Measurements from ENCODE around the gene ELK3. TPM values are rescaled to one million over a fixed set of nuclear protein-coding genes. Genes with fewer than 3 reads are reported as not detected.

Gene ELK3
- total and polyA plus RNA-seq, 9 of the 15 experiments (the other 6 are each of a cell fraction or from before 2014, with no cell fraction given): 1.5 to 5.5 (median 2.9) TPM

- no peak overlapping the region for H2AFZ ChIP-seq (ENCODE audit: low read depth, low read length)
- no peaks in the 10 kb centered on the region for H3K9me1 ChIP-seq (ENCODE audit: control insufficient read depth, insufficient read depth, low read length)
- 27% methylated on average over 7 of the region's 7 CpGs for WGBS (ENCODE audit: insufficient coverage, low coverage, missing lambda C conversion rate)
- POLR2A ChIA-PET: interaction anchor here (1.5 kb wide), 1 partner anchor 10 kb away, joined by 4 read pairs; no protein-coding TSS in a partner anchor
- intact Hi-C loops (cut with micrococcal nuclease): no loop called here
- no peak overlapping the region for H3K4me2 ChIP-seq (ENCODE audit: insufficient read depth, low read length)
- H3K27me3 ChIP-seq (ENCODE audit: control insufficient read depth in 2 of 2, insufficient read depth in 2 of 2, low read length in 2 of 2): no peaks in the 10 kb centered on the region; a peak in 1 of 5 replicates
- no peaks in the 10 kb centered on the region for H3K36me3 ChIP-seq (ENCODE audit: control insufficient read depth, insufficient read depth, low read length)
- BruUV-seq (replicated peaks): no TSS peak
- no peak overlapping the region for H3K4me3 ChIP-seq
- no peak overlapping the region for H3K9ac ChIP-seq (ENCODE audit: insufficient read depth in 1 of 2, low read depth in 2 of 2, low read length in 2 of 2)
- ATAC-seq: no peak
- H4K20me1 ChIP-seq (replicated peaks; ENCODE audit: control insufficient read depth, insufficient read depth, low read length): no peaks in the 10 kb centered on the region
- no peaks in the 10 kb centered on the region for H3K9me3 ChIP-seq (replicated peaks; ENCODE audit: control insufficient read depth, insufficient read depth, low read depth, low read length)
- no peaks in the 10 kb centered on the region; a peak in 1 of 5 replicates for H3K4me1 ChIP-seq (replicated peaks in 1 of 2; ENCODE audit: control insufficient read depth in 2 of 2, insufficient read depth in 2 of 2, low read length in 2 of 2)
- in situ Hi-C loops (cut with MboI): no loop called here
- no peak for DNase-seq (ENCODE audit: extremely low read depth in 1 of 4, low spot score in 3 of 4)
- CTCF ChIA-PET (ENCODE audit: low intra/inter-chr PET ratio): no interaction called here
- no peak for FAIRE-seq
- H3K27ac ChIP-seq (ENCODE audit: extremely low read depth, low read depth, low read length): no peak overlapping the region
- TF ChIP-seq ZC3H11A (IDR thresholded peaks at IDR 0.05; ENCODE audit: low read depth, low read length): no peak
- TF ChIP-seq RBM39 (optimal IDR thresholded peaks at IDR 0.05; ENCODE audit: low read depth, low read length): no peak
- TF ChIP-seq BDP1 (IDR thresholded peaks at IDR 0.05; ENCODE audit: insufficient read depth, insufficient read length): no peak
- no peak for TF ChIP-seq ILF3 (IDR thresholded peaks at IDR 0.05; ENCODE audit: borderline replicate concordance)
- no peak for TF ChIP-seq MXI1 (IDR thresholded peaks at IDR 0.05; ENCODE audit: low read depth, low read length)
- no peak for TF ChIP-seq ZNF3 (CRISPR knock-in tag; IDR thresholded peaks at IDR 0.05)
- TF ChIP-seq POLR2AphosphoS2 (IDR thresholded peaks at IDR 0.05; ENCODE audit: low read length): no peak
- TF ChIP-seq MYC (IDR thresholded peaks at IDR 0.05; ENCODE audit: low read depth, low read length): no peak
- no peak for TF ChIP-seq MYC (CRISPR knock-in tag; IDR thresholded peaks at IDR 0.05; ENCODE audit: borderline replicate concordance, low read depth)
- no peak for TF ChIP-seq CBX3 (IDR thresholded peaks at IDR 0.05; ENCODE audit: borderline replicate concordance in 1 of 2, low read length in 2 of 2)
- no peak for TF ChIP-seq PRPF4 (IDR thresholded peaks at IDR 0.05; ENCODE audit: insufficient read depth, low read depth, low read length, poor library complexity, severe bottlenecking)
- no peak for TF ChIP-seq WHSC1 (IDR thresholded peaks at IDR 0.05; ENCODE audit: low read length)
- H3K79me2 ChIP-seq (ENCODE audit: control insufficient read depth, insufficient read depth, low read length): no peaks in the 10 kb centered on the region
Measured at GRCh38 chr12:96233168-96233567, 39.0 kb downstream of the ELK3 start.
